MM.1S (cell line): Measurements from ENCODE around the gene FAIM2.

Experiments
- EZH2 ChIP-seq: fragments of 300-600 bp; sonication (generic); optimal IDR thresholded peaks from 2 replicates; pipeline ENCODE3; 2017; ENCODE audit warnings: low read depth, mild to moderate bottlenecking, antibody characterized with exemption, low read length, mixed read lengths
- EZH2phosphoT487 ChIP-seq: fragments of 300-600 bp; sonication (generic); IDR thresholded peaks from 2 replicates; pipeline ENCODE4 v1.6.1; 2018; ENCODE audit warnings: antibody characterized with exemption, low read length
- TF ChIP-seq, protein P1 (sequence below): fragments of 300-600 bp; sonication (generic); IDR thresholded peaks from 2 replicates; pipeline ENCODE4 v1.5.1; 2016; ENCODE audit warnings: antibody characterized with exemption, low read length, mixed read lengths

DNA sequence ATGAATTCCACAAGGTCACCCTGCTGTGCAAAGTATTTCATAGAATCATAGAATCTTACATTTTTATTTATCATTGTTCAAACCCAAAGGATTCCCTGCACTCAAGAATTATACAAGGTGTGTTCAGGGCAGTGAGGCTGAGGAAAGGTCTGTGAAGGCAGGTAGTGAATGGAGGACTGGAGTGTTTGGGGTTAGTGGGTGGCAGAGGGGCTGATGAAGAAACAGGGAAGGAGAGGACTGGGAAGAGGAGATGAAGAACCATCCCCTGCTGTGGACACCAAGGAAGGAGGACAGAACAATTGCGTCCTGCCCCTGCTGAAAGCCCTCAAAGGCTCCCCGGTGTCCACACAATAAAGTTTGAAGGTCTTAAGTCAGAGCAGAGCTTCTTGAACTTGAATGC lies 50.0 kb downstream of the FAIM2 start:
- TF ChIP-seq, protein P1, sequence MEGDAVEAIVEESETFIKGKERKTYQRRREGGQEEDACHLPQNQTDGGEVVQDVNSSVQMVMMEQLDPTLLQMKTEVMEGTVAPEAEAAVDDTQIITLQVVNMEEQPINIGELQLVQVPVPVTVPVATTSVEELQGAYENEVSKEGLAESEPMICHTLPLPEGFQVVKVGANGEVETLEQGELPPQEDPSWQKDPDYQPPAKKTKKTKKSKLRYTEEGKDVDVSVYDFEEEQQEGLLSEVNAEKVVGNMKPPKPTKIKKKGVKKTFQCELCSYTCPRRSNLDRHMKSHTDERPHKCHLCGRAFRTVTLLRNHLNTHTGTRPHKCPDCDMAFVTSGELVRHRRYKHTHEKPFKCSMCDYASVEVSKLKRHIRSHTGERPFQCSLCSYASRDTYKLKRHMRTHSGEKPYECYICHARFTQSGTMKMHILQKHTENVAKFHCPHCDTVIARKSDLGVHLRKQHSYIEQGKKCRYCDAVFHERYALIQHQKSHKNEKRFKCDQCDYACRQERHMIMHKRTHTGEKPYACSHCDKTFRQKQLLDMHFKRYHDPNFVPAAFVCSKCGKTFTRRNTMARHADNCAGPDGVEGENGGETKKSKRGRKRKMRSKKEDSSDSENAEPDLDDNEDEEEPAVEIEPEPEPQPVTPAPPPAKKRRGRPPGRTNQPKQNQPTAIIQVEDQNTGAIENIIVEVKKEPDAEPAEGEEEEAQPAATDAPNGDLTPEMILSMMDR = no peak
- TF ChIP-seq EZH2 (no peak), EZH2phosphoT487 (no peak)
